PC-9 (cell line): Measurements from ENCODE around the gene PTPN14.

ENCODE experiments used
- CTCF ChIP-seq: fragments of 200-600 bp; sonication (generic); conservative IDR thresholded peaks from 2 replicates; pipeline ENCODE4 v1.6.1; 2017; ENCODE audit warnings: mixed run types, antibody characterized with exemption, mild to moderate bottlenecking, moderate library complexity
- EZH2 ChIP-seq: fragments of 200-600 bp; sonication (generic); IDR thresholded peaks from 2 replicates; pipeline ENCODE4 v1.8.0; 2017; ENCODE audit warnings: antibody characterized with exemption, low read depth

GRCh38 chr1:214385428-214385827 is 166.0 kb downstream of the PTPN14 start:
- TF ChIP-seq CTCF = no peak
- no peak for TF ChIP-seq EZH2
